ENCODE results near the gene MYO1H. TPM values are rescaled to one million over a fixed set of nuclear protein-coding genes. Genes with fewer than 3 reads are reported as not detected.

MYO1H gene
- polyA plus RNA-seq, 3 donors, result 1.3 to 2.5 (median 1.5) TPM

GRCh38 chr12:109477963-109478315 is 130.2 kb downstream of the MYO1H start:
- no peak for DNase-seq (ENCODE audit: extremely low read depth in 1 of 11, low read depth in 9 of 11, low spot score in 4 of 11)

DNA sequence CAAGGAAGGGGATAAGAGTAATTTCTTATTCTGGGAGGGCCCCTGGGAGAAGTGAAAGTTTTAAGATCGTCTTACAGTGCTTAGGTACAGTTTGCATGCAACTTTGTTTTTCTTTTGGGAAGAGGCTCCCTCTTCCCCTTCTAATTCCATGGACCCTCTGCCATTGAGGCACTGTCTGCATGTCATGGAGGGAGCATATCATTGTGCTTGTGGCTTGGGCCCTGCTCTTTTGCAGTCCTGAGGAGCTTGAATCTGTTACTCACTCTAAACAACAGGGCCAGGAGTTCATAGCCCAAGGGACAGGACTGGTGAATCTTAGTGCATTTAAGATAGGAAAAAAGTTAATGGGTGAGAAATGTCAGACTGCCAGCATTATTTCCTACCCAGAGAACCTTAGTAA is 132.1 kb downstream of the MYO1H start:
- DNase-seq (ENCODE audit: extremely low read depth in 1 of 11, low read depth in 9 of 11, low spot score in 4 of 11), result no peak

DNA sequence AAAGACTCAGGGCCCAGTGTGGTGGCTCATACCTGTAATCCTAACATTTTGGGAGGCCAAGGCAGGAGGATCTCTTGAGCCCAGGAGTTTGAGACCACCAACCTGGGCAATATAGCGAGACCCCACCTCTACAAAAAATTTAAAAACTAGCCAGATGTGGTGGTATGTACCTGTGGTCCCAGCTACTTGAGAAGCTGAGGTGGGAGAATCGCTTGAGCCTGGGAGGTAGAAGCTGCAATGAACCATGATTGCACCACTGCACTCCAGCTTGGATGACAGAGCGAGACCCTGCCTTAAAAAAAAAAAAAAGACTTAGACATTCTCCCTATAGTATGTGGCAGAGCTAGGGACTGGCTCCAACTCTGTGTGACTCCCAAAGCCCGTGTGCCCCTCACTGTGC is 132.7 kb downstream of the MYO1H start:
- DNase-seq (ENCODE audit: extremely low read depth in 1 of 11, low read depth in 9 of 11, low spot score in 4 of 11), result no peak

DNA sequence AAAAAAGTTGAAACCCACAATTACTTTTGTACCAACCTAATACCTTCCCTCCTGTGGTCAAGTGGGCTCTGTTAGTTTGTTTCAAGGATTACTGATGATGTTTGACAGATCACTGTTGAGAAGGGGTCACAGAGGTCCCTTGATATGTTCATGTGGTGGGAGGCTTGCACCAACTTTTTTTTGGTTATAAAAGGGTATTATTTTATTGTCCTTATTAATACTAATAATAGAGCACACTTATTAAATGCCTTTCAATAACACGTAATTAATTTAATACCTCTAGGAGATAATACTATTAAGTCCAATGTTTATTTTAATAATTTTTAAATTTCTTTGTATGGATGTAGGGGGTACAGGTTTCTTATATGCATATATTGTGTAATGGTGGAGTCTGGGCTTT is 134.2 kb downstream of the MYO1H start:
- no peak for DNase-seq (ENCODE audit: extremely low read depth in 1 of 11, low read depth in 9 of 11, low spot score in 4 of 11)

DNA sequence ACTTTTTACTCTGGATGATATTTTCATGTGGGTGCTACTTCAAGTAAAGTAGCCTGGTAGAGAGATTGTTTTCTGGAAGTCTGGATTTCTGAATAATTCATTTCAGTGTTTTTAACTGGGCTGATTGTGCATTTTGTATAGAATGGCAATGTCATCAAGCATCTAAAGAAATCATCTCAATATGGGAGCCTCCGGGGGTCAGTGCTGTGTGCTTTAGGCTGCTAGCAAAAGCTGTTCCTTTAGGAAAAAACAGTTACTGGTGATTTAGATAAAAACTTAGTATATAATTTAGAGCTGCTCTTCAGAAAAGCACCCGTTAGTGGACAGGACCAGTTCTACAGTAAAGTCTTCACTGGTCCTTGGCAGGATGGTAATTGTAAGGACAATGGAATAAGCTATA is 134.8 kb downstream of the MYO1H start:
- no peak for DNase-seq (ENCODE audit: extremely low read depth in 1 of 11, low read depth in 9 of 11, low spot score in 4 of 11)

- DNase-seq (ENCODE audit: extremely low read depth in 1 of 11, low read depth in 9 of 11, low spot score in 4 of 11), result no peak
These were observed 135.2 kb downstream of the MYO1H start for GRCh38 chr12:109482894-109483293.

- no peak for DNase-seq (ENCODE audit: extremely low read depth in 1 of 11, low read depth in 9 of 11, low spot score in 4 of 11)
These were observed 135.6 kb downstream of the MYO1H start for GRCh38 chr12:109483346-109483745.

- no peak for DNase-seq (ENCODE audit: extremely low read depth in 1 of 11, low read depth in 9 of 11, low spot score in 4 of 11)
These were observed 137.5 kb downstream of the MYO1H start for GRCh38 chr12:109485201-109485600.

DNA sequence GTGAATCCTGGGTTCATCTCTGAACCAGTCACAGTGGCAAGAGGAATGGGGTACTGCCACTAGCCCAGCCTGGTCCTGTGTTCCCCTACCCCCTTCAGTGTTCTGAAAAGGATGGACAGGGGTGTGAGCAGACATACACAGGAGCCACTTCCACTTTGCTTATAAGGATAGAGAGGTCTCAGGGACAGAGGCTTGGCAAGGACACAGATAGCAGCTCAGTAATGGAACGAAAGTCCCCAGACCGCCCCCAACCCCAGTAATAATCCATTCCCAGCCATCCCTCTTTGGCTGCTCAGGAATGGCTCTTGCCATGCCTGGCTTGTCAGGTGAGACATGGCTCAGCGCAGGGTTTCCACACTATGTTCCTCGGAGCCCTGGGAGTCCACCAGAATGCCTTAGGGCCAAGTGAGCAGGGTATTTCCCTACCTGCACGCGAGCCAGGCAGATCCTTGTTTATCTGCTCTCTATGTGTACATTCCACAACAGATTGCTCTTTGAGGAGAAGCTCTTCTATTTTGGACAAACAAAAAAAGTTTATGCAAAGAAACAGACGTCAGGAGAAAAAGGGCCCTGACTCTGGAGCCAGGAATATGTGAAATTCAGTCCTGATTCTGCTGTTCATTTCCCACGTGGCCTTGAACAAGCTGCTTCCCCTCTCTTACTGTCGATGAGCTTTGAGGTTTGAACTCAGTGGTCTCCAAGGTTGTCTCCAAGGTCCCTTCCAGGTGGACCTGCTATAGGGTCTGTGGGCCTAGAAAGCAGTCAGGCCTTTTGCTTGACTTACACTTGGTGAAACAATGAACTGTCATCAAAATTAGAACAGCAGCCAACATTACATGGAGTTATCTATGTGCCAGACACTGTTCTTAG is 139.7 kb downstream of the MYO1H start:
- DNase-seq (ENCODE audit: extremely low read depth in 1 of 11, low read depth in 9 of 11, low spot score in 4 of 11), result no peak

- DNase-seq (ENCODE audit: extremely low read depth in 1 of 11, low read depth in 9 of 11, low spot score in 4 of 11), result no peak
These were observed 140.5 kb downstream of the MYO1H start for GRCh38 chr12:109488051-109488665.

DNA sequence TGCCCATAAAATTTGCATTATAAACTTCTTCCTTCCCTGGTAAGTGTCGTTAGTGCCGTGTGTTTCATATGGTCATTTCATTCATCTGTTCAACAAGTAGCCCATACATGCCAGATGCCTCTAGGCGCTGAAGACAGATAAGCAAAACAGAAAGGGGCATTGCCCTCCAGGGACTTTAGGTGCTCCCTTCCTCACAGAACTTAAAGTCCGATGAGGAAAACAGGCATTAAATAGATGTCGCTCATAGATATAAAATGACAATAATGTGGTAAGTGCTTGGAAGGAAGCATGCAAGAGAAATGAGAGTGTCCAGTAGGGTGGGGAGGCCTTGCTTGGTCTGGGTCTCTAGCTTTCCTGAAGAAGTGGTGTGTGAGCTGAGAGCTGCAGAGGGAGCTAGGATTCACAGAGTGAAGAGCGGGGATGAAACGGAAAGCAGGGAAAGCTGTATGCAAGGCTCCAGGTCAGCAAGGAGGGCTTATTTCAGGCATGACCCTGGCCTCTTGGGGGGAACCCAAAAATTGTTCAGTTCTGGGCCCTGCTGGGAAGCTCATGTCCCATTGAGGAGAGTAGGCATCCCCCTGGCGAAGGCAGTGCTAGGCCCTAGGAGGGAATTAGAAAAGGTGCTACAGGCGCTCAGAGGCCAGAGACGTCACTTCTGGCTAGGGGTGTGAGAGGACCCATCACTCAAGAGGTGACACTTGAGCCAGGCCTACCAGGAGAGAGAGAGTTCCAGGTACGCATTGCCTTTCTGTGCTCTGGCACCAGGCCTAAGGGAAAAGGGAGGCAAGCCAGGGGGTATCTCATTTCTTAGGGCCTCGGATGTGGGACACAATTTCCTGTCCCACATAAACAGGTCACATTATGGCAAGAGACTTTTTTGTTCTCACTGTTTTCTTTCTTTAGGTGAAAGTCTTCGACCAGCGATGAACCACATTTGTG is 141.6 kb downstream of the MYO1H start:
- DNase-seq (ENCODE audit: extremely low read depth in 1 of 11, low read depth in 9 of 11, low spot score in 4 of 11), result no peak

- DNase-seq (ENCODE audit: extremely low read depth in 1 of 11, low read depth in 9 of 11, low spot score in 4 of 11), result no peak
These were observed 142.4 kb downstream of the MYO1H start for GRCh38 chr12:109489955-109490565.

DNA sequence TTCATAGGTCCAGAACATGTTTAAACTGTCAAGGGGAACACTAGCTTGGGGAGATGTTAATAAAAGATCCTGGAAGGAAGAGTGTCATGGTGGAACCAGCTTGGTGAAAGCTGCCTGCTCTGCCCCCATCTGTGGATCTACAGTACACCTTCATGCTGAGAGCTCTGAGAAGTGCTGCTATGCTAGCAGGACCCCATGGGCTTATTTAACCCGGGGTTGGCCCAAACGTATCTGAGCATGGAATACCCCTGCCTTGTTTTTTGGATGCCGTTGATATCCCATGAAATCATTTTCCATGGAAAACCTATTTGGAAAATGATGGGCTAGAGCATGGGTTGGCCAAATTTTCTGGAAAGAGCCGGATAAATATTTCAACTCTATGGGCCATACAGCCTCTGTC is 144.0 kb downstream of the MYO1H start:
- DNase-seq (ENCODE audit: extremely low read depth in 1 of 11, low read depth in 9 of 11, low spot score in 4 of 11), result no peak

- no peak for DNase-seq (ENCODE audit: extremely low read depth in 1 of 11, low read depth in 9 of 11, low spot score in 4 of 11)
These were observed 144.7 kb downstream of the MYO1H start for GRCh38 chr12:109492371-109492770.

DNA sequence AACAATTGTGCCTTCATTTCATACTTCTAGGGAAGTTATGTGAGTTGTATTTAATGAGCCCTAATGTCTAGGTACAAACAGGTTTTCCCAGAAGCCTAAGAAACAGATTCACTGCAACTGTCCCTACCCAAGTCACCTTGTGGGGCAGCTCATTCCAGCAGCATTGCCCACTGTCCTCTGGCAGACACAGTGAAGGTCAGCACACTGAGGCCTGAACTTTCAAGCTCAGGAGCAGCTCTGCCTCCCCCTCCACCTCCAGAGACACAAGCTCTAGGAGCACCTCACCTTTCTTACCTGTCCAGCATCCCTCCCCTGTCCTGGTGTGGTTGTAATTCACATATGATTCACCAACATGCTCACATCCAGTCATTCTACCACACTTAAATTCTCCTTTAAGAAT is 145.4 kb downstream of the MYO1H start:
- DNase-seq (ENCODE audit: extremely low read depth in 1 of 11, low read depth in 9 of 11, low spot score in 4 of 11), result no peak

DNA sequence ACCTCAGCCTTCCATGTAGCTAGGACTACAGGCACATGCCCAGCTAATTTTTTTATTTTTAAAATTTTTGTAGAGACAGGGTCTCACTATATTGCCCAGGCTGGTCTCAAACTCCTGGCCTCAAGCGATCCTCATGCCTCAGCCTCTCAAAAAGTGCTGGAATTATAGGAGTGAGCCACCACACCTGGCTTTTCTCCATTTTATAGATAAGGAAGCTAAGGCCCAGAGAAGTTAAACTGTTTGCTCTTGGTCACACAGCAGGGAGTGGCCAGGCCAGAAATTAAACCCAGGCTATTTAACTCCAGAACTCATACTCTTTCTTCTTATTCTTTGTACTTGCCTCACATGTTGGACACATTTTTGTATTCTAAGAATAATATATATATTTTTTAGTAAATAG is 146.2 kb downstream of the MYO1H start:
- DNase-seq (ENCODE audit: extremely low read depth in 1 of 11, low read depth in 9 of 11, low spot score in 4 of 11), result no peak

GRCh38 chr12:109494348-109494881 is 146.7 kb downstream of the MYO1H start:
- DNase-seq (ENCODE audit: extremely low read depth in 1 of 11, low read depth in 9 of 11, low spot score in 4 of 11), result no peak

GRCh38 chr12:109495012-109495411 is 147.3 kb downstream of the MYO1H start:
- no peak for DNase-seq (ENCODE audit: extremely low read depth in 1 of 11, low read depth in 9 of 11, low spot score in 4 of 11)

DNA sequence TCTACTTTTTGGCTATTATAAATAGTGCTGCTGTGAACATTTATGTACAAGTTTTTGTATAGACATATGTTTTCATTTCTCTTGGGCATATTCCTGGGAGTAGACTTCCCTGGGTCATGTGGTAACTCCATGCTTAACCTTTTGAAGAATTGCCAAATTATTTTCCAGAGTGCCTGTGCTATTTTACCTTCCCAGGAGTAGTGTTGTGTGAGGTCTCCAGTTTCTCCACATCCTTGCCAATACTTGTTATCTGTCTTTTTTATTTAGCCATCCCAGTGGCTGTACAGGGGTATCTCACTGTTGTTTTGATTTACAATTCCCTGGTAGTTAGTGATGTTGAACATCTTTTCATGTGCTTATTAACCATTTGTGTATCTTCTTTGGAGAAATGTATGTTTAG is 148.6 kb downstream of the MYO1H start:
- no peak for DNase-seq (ENCODE audit: extremely low read depth in 1 of 11, low read depth in 9 of 11, low spot score in 4 of 11)

Data from renal cortex interstitium (tissue), 11 donors.